ENCODE results near the gene RSPO1.
"Not testable (repeated sequence)": the region's sequence is repeated elsewhere in the genome, so short reads cannot be mapped to it uniquely, and the experiment has no call there.

DNA sequence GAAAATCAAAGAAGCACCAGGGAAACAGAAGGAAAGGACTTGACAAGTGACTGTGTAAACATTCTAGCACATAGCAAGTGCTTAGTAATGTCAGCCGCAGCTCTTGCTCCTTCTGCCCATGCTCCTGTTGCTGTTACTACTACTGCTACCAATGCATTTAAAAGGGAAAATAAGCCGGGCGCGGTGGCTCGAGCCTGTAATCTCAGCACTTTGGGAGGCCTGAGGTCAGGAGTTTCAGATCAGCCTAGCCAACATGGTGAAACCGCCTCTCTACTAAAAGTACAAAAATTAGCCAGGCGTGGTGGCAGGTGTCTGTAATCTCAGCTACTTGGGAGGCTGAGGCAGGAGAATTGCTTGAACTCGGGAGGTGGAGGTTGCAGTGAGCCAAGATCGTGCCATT, 49.5 kb upstream of the RSPO1 start:
- TF ChIP-seq MXI1 (IDR thresholded peaks at IDR 0.05; ENCODE audit: borderline replicate concordance, low read depth, low read length); POLR2A (IDR thresholded peaks at IDR 0.05; ENCODE audit: low read depth, low read length); CEBPB (IDR thresholded peaks at IDR 0.05; ENCODE audit: low read depth, low read length); MAFK (IDR thresholded peaks at IDR 0.05; ENCODE audit: low read depth, low read length); RAD21 (IDR thresholded peaks at IDR 0.05; ENCODE audit: low read length); RCOR1 (IDR thresholded peaks at IDR 0.05; ENCODE audit: insufficient replicate concordance, low read length): not testable (repeated sequence)
- TF ChIP-seq, protein P1, sequence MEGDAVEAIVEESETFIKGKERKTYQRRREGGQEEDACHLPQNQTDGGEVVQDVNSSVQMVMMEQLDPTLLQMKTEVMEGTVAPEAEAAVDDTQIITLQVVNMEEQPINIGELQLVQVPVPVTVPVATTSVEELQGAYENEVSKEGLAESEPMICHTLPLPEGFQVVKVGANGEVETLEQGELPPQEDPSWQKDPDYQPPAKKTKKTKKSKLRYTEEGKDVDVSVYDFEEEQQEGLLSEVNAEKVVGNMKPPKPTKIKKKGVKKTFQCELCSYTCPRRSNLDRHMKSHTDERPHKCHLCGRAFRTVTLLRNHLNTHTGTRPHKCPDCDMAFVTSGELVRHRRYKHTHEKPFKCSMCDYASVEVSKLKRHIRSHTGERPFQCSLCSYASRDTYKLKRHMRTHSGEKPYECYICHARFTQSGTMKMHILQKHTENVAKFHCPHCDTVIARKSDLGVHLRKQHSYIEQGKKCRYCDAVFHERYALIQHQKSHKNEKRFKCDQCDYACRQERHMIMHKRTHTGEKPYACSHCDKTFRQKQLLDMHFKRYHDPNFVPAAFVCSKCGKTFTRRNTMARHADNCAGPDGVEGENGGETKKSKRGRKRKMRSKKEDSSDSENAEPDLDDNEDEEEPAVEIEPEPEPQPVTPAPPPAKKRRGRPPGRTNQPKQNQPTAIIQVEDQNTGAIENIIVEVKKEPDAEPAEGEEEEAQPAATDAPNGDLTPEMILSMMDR (conservative IDR thresholded peaks at IDR 0.05; ENCODE audit: low read depth, low read length) = not testable (repeated sequence)

Measured in IMR-90 (cell line).